GM23248 (cell line): ENCODE results near the gene PTPRD.

Source experiments
- EZH2 ChIP-seq: fragments of 200-600 bp; sonication (generic); IDR thresholded peaks from 2 replicates; pipeline ENCODE4 v1.6.1; 2018; ENCODE audit warnings: antibody characterized with exemption, mild to moderate bottlenecking; ENCODE audit not compliant: insufficient read depth, poor library complexity, severe bottlenecking
- EZH2phosphoT487 ChIP-seq: fragments of 200-600 bp; sonication (generic); IDR thresholded peaks from 2 replicates; pipeline ENCODE4 v1.6.1; 2018; ENCODE audit warnings: antibody characterized with exemption, moderate library complexity, mild to moderate bottlenecking, low read depth; ENCODE audit not compliant: insufficient read depth

GRCh38 chr9:9605681-9606080, 1007.1 kb downstream of the PTPRD start:
- no peak for TF ChIP-seq EZH2
- TF ChIP-seq EZH2phosphoT487: no peak
